ENCODE results near the gene GATA3.

The GATA3 gene

DNA sequence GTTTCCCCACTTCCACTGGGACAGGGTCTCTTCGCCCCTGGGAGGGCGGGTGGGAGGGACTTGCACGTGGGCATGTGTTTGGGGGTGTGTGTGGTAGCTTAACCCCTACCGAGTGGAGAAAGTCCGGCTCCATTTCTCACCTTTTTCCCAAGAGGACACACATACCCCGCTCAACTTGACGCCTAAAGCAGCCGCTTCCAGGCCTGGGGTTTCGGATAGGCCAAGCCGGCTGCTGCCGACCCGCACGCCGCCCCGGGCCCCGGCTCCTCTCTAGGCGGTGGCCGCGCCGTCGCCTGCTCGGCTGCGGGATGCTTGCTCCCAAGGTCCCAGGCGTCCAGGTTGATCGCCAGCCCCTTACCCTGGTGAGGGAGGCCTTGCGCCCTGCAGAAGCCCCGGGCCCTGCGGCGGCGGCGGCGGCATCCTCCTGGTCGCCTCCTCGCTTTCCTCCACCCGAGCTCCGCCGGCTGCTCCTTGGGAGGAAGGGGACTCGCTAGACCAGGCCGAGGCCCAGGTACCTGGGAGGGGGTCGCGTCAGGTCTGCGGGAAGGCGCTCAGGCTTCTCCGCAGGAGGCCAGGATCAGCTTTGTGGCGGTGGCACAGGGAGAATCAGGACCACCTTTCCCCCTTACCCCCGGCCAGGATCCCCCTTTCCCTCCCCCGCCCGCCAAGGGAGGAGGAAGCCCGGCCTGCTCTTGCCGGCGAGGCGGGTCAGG lies 3.2 kb upstream of the GATA3 start:
- DNase-seq (ENCODE audit: low spot score), result no peak

DNA sequence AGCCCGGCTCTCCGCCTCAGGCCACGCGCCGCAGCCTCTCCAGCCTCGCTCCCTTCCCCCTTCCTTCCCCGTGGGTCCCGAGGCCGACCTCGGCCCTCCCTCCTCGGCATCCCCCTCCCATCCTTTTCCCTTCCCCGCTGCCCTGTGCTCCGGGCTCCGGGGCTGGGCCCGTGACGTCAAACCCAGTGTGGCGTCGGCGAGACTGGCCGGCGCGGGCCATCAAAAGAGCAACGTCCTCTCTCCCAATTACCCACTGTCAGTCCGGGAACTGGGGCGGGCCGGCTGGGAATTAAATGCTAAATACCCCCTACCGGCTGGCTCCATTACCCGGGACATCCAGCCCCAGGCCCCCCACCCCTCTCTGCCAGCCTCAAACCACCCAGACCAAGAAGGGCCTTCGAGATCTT lies 2.6 kb upstream of the GATA3 start:
- no peak for DNase-seq (ENCODE audit: low spot score)

DNA sequence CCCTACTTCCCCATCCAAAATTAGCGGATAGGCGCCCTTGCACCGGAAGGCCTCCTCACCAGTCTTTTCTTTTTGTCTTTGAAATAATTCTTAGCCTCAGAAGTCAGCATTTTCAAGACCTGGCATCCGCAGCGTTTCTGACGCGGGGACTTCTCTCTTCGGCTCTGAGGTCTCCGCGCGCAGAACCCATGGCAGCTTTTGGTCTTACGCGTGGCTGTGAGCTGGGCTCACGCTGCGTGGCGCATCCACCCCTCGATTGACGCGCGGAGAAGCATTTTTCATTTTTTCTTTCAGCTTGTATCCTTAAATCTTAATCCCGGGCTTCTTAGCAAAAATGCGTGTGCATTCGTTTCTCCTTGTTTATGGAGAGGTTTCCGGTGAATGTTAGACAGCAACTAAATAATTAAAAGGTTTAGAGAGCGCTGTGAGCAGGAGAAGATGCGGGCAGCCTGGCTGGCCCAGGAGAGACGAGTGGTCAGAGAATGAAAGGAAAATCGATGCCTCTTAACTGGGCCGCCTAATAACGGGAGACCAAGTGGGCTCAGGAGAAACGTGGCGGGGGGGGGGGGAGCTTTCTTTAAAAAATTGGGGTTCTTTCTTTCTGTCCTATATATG lies 2.0 kb upstream of the GATA3 start:
- no peak for DNase-seq (ENCODE audit: low spot score)

DNA sequence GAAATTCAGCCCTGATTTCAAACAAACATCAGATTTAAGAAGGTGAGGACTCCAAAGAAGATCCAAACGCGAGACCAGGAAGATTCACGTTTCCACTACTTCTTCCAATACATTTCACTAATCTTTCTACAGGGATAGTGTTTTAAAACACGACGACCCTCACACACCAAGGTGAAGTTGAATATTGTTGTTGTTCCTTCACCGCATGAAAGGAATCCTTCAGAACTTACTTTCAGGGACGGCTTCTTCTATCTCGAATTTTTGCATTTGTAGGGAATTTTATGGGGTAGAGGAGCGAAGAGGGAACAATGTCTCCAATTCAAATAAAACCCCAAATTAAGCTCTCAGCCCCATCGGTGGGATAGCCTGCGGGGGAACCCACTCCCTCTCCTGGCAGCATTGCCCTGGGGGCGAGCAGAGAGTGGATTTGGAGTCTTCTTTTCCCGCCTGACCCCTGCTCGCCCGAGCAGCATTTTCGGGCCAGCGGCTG lies 1.5 kb upstream of the GATA3 start:
- DNase-seq (ENCODE audit: low spot score), result no peak

DNA sequence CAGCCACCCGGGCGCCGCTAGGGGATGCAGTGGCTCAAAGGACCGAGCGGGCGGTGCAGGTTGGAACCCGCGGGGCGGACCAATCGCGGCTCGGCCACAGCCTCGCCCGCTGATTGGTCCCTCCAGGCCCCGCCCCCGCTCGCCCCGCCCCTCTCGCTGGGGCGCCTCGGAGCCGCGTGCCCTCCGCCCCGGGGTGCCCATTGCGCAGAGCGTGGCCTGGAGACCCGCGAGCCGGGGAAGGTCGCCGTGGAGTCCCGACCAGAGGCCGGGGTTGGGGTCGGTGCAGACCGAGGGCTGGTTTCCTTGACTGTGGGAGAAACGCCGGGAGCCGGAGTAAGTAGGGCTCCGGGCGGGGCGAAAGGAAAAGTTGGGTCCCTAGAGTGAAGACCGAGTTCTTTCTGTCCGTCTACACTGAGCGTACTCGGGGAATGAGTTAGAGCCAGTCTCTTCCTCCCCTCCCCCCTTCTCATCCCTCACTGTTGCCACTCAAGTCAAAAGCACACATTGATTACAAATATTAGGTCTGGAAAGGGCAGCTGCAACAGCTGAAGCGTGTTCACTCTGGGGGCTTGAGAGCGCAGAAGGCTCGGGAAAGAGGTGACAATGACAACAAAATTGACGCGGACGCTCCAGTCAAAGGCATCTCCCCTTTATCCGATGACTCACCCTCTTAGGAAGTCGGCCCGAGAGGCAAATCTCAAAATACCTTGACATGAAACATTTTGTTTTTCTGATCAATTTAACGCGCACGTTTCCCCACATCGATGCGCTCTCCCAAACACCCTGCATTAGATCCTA lies 843 bp upstream of the GATA3 start:
- DNase-seq (ENCODE audit: low spot score), result peak; percentile 52

DNA sequence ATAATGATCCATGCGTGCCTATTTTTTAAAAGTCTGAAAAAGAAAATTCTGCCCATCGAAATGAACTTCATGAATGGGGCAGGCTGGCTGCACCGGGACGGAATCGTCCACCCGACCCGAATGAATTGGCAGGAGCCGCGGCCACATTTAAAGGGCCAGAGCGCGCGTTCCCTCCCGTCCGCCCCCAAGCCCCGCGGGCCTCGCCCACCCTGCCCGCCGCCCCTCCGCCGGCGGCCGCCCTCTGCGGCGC lies 319 bp upstream of the GATA3 start:
- DNase-seq (ENCODE audit: low spot score), result no peak

DNA sequence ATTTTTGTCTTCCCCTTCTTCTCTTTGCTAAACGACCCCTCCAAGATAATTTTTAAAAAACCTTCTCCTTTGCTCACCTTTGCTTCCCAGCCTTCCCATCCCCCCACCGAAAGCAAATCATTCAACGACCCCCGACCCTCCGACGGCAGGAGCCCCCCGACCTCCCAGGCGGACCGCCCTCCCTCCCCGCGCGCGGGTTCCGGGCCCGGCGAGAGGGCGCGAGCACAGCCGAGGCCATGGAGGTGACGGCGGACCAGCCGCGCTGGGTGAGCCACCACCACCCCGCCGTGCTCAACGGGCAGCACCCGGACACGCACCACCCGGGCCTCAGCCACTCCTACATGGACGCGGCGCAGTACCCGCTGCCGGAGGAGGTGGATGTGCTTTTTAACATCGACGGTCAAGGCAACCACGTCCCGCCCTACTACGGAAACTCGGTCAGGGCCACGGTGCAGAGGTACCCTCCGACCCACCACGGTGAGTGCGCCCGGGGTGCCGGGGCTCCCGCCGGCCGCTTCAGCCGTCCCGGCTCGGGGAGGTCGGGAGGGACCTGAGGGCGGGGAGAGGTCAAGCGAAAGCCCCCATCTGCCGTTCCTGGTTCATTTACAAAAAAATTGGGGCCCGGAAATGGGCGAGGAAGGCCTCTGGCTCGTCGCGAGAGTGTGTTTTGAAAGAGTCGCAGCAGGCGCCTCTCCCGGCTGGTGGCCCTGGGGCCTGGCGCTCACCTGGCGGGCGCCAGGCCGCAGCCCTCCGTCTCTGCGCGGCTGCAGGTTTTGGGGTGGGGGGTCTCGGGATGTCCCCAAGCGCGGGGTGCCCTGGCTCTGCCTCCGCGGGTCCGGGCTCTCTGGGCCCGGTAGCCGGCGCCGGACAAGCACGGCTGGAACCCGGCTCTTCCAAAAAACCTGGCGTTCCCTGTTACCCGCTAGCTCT lies 1.2 kb downstream of the GATA3 start:
- no peak for DNase-seq (ENCODE audit: low spot score)

DNA sequence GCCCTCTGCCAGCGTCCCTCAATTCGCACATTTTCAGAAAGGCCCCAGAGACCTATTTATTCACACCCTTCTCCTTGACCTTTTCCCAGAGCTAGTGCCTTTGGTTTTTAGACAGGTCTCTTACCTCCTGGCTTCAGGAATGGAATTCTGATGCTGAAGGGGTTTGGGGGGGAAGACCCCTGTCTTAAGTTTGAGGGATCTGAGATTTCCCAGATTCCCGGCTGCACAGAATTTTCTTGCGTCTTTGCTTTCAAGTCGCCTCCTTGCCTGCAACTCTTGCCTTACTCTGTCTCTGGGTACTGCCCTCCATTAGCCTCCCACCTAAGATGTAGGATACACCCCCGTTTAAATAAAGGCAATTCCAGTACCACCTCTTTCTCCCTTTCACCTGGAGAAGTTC lies 1.9 kb downstream of the GATA3 start:
- no peak for DNase-seq (ENCODE audit: low spot score)

DNA sequence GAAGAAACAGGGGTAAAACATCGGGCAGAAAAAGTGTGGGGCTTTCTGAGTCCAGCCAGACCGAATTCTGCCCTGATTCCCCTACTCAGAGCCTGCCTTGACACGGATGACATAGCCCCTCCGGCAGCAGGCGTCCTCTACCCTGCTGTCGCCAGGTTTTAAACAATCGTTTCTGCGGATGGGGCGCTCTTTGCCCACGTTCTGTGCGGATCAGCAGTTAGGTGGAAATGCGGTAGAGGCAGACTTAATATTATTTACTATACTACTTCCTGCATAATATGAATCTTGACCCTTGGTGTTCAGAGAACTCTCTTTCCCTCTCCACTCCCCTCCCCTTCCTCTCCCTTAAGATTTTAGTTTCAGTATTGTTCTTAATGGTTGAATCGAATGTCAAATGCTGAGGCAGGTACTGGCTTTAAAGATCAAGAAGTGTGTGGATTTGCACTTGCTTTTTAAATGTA lies 2.4 kb downstream of the GATA3 start:
- DNase-seq (ENCODE audit: low spot score), result no peak

DNA sequence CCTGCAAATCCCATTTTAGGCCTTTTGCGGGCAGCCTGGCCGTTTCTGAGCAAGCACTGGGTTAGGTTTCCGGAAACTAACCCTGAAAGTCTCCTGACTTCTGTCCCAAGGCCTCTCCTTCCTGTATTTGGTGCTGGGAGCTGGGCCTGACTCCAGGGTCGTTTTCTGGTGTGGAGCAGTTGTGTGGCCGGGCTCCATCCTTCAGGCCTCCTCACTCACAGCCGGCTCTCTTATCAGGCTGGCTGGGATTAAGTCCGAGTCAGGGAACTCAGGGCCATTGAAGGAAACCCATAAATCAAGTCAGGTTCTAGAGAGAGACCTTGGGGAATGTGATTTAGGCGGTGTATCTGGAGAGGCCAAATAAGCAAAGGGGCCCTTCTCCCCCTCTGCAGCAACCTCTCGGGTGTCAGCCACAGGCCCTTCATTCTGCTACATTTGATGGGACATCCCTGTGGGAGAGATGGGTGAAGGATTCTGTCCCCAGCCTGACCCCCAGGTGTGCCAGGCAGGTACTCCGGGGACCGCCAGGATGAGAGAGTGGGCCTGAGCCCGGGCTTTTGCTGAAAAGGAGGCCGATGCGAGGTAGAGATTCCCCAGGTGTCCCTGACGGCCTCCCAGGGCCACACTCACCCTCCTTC lies 3.3 kb downstream of the GATA3 start:
- DNase-seq (ENCODE audit: low spot score), result no peak

DNA sequence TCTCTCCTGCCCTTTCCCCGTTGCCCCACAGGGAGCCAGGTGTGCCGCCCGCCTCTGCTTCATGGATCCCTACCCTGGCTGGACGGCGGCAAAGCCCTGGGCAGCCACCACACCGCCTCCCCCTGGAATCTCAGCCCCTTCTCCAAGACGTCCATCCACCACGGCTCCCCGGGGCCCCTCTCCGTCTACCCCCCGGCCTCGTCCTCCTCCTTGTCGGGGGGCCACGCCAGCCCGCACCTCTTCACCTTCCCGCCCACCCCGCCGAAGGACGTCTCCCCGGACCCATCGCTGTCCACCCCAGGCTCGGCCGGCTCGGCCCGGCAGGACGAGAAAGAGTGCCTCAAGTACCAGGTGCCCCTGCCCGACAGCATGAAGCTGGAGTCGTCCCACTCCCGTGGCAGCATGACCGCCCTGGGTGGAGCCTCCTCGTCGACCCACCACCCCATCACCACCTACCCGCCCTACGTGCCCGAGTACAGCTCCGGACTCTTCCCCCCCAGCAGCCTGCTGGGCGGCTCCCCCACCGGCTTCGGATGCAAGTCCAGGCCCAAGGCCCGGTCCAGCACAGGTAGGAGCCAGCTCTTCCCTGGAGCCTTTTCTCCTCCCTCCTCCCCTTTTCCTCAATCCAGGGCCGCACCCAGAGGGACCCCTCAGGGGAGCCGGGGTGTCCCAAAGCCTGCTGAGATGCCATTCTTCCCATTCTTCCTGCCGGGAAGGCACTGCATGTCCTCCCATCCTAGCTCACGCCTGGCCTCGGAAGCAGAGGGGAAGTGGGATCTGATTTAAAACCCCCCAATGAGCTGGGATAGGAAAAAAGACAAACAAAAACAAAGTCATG lies 4.0 kb downstream of the GATA3 start:
- DNase-seq (ENCODE audit: low spot score), result no peak

DNA sequence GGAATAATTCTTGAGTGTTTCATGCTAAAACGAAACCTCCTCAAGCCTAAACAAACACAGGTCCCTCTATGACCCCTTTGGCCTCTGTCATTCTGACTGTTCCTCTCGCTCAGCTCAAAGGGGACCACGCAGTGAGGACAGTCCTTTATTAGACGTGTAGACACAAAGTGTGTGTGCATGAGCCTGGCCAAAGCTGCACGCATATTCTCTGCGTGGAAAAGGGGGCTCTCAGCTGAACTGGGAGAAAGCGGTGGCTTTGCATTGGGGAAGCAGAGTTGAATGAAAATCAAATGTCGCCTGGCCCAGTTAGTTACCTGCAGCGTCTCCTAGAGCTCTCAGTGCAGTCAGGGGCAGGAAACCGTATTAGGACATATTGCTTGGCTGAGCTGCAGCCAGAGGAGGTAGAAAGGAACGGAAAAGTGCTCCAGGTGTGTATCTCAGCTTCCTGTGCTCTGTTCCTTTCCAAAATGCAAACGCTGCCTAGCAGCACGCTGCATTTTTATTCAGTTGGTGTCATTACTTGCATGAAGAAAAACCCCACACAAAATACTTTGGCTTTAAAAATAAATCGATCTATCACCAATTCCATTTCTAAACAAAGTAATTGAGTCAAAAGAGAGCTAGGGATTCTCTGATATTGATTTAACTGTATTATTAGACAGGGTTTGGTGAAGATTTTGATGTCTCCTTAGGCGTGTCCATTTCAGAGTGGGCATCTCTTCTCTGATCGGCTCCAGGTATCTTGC lies 4.9 kb downstream of the GATA3 start:
- DNase-seq (ENCODE audit: low spot score), result no peak

DNA sequence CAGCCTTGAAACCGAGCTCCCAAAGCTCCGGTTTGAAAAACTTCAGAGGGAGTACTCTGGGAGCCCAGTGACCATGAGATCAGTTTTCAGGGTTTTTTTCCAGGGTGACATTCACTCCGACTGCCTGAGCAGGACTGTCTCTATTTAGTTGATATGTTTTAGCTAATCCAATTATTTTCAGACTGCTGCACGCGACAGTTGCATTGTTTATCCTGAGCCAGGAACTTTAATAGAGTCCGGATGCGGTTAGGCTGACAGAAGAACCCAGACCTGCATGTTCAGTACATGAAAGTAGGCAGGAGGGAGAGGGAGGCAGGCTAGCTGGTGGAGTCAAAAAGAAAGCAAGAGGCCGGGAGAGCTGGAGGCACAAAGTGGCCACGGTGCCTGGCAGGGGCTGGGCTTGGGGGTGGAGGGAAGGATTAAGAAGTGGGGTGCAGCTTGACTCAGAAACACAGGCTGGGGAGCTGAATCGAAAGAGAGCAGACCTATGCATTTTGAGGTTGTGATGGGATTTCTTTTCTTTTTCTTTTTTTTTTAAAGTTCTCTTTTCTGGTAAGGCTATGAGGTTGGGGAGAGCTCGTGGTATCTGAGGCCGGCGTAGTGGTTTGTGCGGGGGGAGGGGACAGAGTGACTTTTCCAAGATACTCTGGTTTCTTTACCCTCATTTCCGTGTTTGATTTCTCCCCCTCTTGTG lies 5.7 kb downstream of the GATA3 start:
- no peak for DNase-seq (ENCODE audit: low spot score)

DNA sequence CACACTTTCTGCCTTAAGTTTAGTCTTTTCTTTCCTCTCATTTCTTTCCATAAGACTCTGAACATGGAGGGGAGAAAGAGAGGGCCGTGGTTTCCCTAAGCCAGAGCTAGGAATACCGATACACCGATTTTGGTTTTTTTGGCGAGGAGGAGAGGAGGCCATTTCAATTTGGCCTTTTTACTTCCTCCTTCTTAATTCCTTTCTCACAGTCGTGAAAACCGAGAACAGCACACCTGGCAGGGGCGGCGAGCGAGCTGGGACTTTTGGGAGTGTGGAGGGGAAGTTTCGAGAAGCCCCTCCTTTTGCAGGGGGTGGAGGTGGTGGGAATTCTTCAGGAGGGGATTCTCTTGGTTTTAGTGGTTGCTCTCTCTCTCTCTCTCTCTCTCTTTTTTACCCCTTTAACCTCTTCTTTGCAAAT lies 6.2 kb downstream of the GATA3 start:
- no peak for DNase-seq (ENCODE audit: low spot score)

DNA sequence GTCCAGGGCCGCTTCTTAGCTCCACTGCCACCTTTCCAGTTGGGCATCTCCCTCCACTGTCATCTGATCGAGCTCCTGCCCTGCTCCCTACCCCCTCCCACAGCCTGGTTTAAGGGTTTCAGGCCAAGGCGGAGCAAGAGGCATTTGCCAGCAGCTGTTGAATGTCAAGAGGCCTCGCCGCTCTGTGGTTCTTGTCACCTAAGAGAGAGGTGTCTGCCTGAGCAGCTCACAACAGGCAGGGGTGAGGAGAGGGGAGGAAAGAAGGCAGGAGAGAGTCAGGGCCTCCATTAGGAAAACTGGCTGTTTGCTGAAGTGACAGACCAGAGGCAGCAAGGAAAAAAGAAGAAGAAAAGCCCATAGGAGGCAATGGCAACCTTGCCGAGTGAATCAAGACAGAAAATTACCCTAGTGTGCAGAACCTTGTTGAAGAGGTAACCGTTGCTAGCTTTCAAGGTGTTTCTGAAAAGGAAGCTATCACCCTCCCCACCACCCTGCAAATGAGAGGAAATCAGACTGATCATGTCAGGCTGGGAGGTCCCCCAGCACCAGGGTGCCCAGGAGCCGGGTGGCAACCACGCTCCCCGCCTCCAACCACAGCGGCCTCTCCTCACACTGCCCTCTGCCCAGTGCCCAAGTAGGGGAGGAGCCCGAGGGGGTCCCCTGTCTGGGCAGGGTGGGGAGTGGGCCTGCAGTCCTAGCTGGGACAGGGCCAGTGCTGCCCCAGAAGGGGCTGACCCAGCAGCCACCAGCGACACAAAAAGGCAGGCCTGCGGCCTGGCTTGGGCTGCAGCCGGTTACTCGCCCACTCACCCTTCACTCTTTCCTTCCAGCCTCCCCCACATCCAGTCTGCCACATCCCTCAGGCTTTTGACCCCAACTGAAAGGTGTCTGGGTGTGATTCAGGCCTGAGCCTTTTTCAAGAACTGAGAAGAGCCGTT lies 7.1 kb downstream of the GATA3 start:
- DNase-seq (ENCODE audit: low spot score), result no peak

DNA sequence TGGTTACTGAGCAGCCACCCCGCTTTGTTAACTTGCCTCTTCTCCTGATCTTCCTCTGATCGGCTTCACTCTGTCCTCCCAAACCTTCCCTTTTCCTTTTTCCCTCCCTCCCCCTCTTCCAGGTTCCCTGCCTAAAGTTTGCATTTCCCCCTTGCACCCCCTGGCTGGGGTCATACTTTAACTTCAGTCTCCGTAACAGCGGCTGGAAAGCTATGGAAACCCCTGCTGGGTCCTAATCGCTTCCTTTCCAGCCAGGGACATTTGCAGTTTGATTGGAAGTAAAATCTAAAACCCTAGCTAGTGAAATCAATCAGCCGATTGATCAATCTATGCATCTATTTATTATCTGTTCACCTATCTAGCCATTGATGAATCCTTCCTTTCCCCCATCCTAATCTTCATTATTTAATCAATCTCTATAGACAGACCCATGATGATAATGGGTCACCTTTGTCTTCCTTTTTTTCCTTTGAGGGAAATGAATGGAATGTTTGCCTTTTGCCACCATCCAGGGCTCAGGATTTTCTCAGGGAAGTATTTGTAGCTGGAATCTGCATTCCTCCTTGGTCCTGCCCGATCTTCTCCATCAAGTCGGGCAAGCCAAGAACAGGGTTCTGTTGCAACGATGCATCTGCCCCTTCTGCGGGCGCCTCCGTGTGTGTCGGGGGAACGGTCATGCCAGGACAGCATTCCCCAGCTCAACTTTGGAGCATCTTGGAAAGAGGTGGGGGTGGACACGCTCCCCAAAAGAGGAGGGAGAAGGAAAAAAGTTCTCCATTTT lies 8.8 kb downstream of the GATA3 start:
- no peak for DNase-seq (ENCODE audit: low spot score)

DNA sequence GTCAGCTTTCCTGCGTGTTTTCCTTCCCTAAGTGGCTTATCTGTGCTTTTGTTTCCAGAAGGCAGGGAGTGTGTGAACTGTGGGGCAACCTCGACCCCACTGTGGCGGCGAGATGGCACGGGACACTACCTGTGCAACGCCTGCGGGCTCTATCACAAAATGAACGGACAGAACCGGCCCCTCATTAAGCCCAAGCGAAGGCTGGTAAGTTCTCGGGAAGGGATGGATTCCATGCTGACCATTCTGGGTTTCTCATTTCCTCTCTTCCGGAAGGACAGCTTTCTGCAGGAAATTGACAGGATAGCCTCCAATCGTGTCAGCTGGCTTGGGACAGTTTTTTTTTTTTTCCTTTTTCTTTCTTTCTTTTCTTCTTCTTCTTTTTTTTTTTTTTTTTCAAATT lies 9.4 kb downstream of the GATA3 start:
- no peak for DNase-seq (ENCODE audit: low spot score)
